OCI-M2 (cell line): ENCODE data around the gene FNDC10.
"Not testable (repeated sequence)": the region's sequence is repeated elsewhere in the genome, so short reads cannot be mapped to it uniquely, and the experiment has no call there.

Source experiments
- DNase-seq: peaks from one replicate; lab custom pipeline; 2025; ENCODE audit not compliant: unreplicated experiment; lab: John Stamatoyannopoulos, UW

The FNDC10 gene

DNA sequence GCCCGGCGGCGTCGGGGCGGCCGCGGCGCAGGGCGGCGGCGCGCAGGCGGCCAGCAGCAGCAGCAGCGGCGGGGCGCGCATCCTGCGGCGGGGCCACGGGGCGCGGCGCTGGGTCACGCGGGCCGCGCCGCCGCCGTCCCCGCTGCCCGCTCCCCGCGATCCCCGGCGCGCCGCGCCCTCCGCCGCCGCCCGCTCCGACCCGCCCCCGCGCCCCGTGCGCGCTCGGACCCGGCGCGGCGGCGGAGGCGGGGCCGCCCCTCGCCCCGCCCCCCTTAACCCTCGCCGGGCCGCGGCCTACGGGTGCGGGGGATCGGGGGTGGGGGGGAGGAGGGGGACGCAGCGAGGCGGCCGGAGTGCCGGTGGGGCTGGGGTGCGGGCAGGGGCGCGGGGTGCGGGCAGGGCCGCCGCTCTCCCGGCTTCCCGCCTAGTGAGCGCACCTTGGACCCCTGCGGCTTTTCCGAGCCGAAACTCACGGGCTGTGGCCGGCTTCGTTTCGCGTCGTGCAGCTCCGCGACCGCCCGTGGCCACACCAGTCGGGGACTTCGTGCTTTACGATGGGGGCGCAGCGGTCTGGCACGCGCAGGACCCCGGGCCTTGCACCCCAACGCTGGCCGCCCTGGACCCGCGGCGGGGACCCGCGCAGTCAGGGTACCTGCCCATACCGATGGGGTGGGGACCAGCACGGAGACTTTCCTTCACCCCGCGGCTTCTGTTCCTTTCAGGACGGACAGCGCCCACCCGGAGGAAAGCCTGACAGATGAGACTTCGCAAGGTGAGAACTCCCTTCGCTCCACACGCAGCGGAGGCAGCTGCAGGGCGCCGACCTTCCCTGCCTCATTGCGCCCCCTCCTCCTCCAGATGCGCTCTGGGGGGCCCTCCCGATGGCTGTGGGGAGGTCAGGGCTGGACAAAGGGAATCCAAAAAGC is at the start of gene FNDC10:
TSS of gene FNDC10 (minus strand) at position 201 of the 926 bp plus-strand sequence. CDS start at position 81, 120 bp downstream.
- no peak for DNase-seq

DNA sequence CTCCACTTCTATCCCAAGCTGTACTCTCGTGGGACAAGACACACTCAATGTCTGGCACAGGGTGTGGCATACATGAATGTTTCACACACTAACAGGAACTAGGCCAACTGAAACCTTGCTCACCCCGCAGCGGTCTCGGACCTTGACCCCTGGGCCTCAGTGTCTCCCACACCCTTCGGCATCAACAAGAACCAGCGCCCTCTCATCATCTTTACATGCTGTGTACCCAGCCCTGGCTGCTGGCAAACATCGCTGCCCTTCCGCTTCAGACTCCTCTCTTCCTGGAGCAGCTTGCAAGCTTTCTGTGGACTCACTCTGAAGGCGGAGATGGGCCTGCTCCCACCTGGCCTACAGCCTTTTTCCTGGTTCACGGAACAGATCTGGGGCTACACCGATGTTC is 48.3 kb upstream of the FNDC10 start:
- DNase-seq: not testable (repeated sequence)

DNA sequence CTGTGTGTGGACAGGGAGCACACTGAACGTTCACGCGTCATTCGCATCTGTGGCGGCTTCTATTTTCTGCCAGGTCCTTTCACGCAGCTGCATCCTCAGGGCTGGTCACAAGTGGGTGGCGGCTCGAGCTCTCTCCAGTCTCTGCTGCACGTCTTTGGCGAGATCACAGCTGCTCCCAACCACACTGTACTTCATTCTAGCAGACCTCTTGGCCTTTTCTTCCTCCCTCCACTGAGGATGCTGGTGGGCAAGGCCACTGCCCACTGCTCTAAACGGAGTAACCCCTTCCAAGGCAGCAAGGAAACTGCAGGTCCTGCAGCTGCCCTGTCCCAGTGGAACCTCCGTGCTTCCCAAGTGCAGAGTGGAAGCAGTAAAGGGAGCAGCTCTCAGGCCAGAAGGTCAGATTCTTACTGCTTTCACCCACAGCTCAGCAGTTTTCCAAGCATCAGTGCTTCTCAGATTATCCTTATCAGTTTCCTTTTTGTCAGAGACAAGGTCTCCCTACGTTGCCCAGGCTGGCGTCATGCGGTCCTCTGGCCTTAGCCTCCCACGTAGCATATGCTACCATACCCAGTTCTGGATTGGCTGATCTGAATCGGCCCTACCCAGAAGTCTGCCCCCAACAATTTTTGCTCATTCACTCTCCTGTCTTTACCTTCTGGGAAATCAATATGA is 47.8 kb upstream of the FNDC10 start:
- peak; percentile 2 for DNase-seq

- DNase-seq: not testable (repeated sequence)
Measured at GRCh38 chr1:1646326-1646725, 46.4 kb upstream of the FNDC10 start.

- not testable (repeated sequence) for DNase-seq
Measured at GRCh38 chr1:1640711-1641461, 41.0 kb upstream of the FNDC10 start.

DNA sequence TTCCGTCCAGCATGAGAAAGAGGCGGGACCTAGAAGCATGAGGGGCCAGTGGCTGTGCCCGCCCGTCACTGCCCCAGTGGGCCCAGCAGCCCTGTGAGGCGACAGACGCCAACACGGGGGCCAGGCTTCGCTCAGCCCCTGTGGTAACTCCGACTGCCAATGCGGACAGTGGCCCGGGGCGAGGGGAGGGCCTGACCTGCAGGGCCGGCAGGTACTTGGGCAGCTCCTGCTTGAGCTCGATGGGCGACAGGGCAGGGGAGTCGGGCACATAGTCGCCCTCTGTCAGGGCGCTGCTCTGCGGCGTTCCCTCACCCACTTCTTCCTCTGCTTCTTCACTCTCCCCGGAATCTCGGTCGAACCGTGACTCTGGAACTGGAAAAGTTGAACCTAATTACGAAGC is 40.1 kb upstream of the FNDC10 start:
- not testable (repeated sequence) for DNase-seq

- not testable (repeated sequence) for DNase-seq
Measured at GRCh38 chr1:1639368-1639767, 39.4 kb upstream of the FNDC10 start.

- DNase-seq: not testable (repeated sequence)
Measured at GRCh38 chr1:1638528-1638927, 38.6 kb upstream of the FNDC10 start.

- not testable (repeated sequence) for DNase-seq
Measured at GRCh38 chr1:1637479-1637875, 37.5 kb upstream of the FNDC10 start.

DNA sequence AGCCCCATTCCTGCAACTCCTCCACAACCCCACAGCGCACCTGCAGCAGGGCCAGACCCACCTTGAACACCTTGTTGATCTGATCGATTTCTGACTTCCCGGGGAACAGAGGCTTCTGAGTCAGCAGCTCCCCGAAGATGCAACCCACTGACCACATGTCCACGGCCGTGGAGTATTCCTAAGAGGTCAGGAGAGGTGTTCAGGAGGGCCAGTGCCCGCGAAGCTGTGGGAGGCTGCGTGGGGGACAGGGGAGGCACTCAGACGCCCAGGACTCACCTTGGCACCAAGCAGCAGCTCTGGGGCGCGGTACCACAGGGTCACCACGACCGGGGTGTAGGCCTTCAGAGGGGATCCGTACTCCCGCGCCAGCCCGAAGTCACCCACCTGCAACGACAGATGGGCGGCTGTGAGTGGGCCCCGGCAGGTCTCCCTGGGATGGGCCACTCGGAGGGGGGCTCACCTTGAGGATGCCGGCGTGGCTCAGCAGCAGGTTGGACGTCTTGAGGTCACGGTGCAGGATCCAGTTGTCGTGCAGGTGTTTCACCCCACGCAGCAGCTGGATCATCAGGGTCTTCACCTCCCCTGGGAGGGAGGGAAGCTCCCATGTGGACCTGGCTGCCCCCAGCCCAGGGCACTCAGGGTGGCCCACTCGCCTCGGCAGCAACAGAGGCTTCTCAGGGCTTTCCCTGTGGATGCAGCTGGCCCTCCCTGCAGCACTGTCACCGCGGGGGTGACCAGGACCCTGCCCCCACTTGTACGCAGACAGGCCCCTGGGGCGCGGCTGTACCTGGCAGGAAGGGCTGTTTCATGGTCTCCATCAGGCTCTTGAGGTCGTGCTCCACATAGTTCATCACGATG is 36.9 kb upstream of the FNDC10 start:
- not testable (repeated sequence) for DNase-seq

DNA sequence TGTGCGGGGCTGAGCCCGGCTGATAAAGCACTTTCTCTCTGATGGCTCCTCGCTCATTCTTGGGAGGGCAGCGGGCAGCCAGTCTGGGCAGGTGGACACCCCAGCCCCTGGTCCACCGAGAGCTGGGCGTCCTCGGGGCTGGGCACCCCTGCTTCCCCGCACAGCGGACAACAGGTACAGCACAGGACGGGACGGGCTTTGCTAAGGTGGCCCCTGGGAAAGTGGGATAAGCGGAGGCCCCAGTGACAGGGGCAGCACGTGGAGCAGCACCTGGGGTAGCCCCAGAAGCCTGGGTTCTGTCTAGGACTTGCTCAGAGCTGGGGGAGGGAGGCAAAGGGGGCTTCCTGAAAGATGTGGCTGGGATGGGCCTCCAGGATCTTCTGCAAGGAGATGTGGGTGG is 34.7 kb upstream of the FNDC10 start:
- DNase-seq: not testable (repeated sequence)

DNA sequence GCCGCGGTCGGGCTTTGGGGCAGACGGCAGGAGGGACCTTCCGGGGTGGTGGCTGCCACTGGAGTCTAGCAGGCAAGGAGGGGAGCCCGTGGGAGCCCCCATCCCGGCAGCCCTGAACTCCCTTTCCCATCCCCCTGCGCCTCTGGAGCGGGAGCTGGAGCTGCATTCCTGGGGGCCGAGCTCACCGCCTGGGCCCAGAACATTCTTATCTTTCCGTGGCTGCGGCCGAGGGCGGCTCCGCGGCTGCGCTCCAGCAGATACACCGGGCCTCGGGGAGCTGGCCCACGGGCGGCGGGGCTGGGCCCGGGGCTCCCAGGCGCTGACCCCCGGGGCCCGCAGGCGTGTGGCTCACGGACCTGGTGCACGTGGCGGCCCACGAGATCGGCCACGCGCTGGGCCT is 33.5 kb upstream of the FNDC10 start:
- not testable (repeated sequence) for DNase-seq

DNA sequence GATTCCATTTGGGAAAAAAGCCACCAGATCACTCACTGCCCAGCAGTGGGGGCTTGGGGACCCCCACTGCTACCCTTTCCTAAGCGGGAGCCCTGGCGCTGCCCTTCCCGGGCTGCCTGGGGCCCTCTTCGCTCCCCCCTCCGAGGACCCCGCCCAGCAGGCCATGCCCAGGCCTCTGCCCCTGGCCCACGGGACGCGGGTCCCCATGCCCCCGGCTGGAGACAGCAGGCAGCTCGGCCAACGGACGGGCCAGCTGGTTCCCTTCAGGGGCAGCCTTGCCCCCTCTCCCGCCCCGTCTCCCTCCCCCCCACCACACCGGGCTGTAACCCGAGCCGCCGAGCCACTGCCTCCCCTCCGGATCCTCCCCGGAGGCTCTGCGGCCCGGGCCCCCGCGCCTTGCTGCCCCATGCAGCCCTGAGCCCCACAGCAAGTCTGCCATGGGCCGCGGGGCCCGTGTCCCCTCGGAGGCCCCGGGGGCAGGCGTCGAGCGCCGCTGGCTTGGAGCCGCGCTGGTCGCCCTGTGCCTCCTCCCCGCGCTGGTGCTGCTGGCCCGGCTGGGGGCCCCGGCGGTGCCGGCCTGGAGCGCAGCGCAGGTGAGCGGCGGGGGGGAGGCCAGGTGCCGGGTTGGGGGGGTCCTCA is 32.0 kb upstream of the FNDC10 start, which contains the start of gene MMP23B:
TSS of gene MMP23B (plus strand) at position 392 of the 639 bp plus-strand sequence. CDS start at position 438, 46 bp downstream.
- DNase-seq: no peak

- no peak for DNase-seq
Measured at GRCh38 chr1:1630965-1631781, 31.2 kb upstream of the FNDC10 start.

GRCh38 chr1:1630191-1630964 is 30.4 kb upstream of the FNDC10 start:
- no peak for DNase-seq

DNA sequence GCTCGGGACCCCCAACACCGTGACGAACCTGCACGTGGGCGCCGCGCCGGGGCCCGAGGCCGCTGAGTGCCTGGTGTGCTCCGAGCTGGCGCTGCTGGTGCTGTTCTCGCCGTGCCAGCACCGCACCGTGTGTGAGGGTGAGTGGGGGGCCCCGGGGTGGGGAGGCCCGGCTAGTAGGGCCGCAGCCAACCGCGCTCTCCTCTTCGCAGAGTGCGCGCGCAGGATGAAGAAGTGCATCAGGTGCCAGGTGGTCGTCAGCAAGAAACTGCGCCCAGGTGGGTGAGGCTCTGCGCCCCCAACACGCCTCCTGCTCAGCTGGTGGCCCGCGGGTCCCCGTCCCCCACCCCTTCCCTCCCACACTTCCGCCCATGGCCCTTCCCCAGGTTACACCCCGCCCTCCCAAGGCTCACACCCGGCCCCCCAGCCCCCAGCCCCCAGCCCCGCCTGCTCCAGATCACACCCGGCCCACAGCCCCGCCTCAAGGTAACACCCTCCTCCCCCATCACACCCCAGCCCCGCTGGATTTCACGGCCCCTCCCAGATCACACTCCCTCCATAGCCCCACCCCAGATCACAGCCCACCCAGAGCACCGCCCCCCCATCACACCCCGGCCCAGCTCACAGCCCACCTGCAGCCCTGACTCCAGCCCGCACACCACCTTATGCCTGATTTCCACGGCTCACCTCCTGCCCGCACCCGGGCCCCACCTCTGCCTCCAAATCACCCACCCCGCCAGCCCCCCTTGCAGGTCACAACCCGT is 29.7 kb upstream of the FNDC10 start:
- DNase-seq: no peak

GRCh38 chr1:1628754-1629429 is 29.0 kb upstream of the FNDC10 start:
- no peak for DNase-seq
